Endometrial microvascular endothelial cells (primary cell): Measurements from ENCODE around the gene TMEM184A. TPM values are rescaled to one million over a fixed set of nuclear protein-coding genes. Genes with fewer than 3 reads are reported as not detected.
"Not testable (repeated sequence)": the region's sequence is repeated elsewhere in the genome, so short reads cannot be mapped to it uniquely, and the experiment has no call there.

Source experiments
- in situ Hi-C: cut with HindIII; loops from 2 replicates; pipeline ENCODE4 v1.10.0; 2017; ENCODE audit warnings: low sequenced_read_pairs, low pct_unique_long_range_greater_than_20kb; ENCODE audit errors: inconsistent ontology term
- total RNA-seq: library from RNA; depleted of rRNA; stranded (reverse); fragments of >200 nt; gene quantifications from one replicate; pipeline ENCODE4 v1.2.3, GENCODE V29; 2015; ENCODE audit errors: inconsistent ontology term

The TMEM184A gene
- total RNA-seq, 1 donor from 2014 or later: not detected

DNA sequence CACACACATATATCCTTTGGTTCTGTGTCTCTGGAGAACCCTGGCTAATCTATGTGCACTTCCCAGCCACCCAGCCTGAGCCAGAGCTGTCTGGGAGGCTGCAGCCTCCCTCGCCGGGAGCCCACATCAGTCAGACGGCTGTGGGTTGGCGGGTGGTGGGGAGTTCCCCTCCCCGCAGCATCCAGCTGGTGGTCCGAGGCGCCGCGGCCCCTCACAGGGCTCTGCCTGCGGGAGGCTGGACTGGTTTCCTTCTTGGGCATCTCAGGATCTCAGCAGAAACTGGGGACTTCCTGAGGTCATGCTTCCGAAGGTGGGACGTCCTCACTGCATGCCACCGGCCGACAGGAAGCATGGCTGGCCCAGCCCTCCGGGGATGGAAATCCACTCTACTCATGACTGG is 35.9 kb upstream of the TMEM184A start:
- in situ Hi-C loops: no loop called here

DNA sequence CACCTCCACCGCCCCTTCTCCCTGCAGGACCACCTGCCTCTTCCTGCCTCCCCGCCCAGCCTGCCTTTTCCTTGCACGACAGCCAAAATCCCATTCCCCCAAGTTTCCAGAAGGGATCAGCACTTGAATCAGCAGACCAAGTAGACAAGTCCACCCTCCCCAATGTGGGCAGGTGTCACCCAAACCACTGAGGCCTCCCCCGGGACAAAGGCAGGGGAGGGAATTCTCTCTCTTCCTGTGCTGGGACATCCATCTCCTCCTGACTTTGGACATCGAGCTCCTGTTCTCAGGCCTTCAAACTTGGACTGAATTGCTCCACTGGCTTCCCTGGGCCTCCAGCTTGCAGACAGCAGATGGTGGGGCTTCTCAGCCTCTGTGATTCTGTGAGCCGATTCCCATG is 35.4 kb upstream of the TMEM184A start:
- in situ Hi-C loops: no loop called here

DNA sequence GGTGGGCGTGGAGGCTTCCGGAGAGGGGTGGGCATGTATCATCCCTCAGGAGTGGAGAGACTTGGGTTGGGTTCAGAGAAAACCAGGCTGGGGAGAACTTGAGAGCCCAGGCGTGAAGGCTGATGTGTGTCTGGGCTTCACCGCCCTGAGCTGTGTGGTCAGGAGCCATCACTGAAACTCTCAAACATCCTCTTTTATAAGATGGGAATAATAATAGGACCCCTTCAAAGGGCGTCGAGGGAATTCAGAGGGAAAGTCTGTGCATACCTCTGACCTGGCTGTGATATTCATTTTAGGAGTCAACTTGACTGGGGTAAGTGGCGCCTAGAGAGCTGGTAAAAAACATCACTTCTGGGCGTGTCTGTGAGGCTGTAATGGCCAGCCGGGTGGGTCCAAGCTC is 34.9 kb upstream of the TMEM184A start:
- in situ Hi-C loops: no loop called here

DNA sequence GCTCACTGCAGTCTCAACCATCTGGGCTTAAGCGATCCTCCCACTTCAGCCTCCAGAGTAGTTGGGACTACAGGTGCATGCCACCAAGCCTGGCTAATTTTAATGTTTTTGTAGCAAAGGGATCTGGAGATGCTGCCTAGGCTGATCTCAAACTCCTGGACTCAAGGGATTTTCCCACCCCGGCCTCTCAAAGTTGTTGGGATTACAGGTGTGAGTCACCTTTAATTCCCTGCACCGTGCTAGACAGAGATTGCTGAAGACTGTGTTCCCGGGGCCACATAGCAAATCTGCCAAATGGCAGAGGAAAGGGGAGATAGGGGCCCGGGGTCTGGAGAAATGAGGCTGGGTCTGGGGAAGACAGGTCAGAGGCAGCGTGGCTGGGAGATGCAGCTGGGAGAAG is 34.5 kb upstream of the TMEM184A start:
- in situ Hi-C loops: no loop called here

DNA sequence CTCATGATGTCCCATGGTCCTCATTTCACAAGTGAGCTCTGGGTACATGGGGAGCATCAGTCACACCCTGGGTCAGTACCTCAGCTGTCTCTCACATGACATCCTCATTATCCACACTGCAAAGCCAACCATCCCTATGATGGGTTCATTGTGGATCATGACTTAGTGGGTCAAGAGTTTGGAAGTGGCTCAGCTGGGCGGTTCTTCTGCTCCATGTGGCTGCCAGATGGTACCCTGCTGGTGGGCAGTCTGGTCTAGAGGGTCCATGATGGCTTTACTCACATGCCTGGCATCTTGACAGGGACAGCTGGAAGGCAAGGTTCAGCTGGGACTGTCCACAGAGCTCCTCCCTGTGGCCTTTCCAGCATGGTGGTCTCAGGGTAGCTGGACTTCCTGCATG is 33.0 kb upstream of the TMEM184A start:
- in situ Hi-C loops: no loop called here

DNA sequence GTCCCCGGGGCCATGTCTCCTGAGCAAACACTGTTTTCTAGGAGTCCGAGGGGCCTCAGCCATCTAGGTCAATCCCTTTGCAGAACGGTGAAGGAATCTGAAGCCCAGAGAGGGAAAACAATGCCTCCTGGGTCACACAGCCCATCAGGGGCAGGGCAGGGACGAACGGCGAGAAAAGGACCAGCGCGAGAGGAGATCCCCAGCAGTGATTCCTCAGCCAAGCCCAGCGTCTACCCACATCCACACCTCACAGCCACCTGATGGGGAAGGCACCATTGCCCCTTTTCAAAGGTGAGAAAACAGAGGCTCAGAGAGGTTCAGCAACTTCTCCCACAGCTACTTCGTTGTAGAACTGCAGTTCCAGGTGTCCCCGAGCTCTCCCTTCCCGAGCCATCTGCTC is 31.7 kb upstream of the TMEM184A start:
- in situ Hi-C loops: no loop called here

DNA sequence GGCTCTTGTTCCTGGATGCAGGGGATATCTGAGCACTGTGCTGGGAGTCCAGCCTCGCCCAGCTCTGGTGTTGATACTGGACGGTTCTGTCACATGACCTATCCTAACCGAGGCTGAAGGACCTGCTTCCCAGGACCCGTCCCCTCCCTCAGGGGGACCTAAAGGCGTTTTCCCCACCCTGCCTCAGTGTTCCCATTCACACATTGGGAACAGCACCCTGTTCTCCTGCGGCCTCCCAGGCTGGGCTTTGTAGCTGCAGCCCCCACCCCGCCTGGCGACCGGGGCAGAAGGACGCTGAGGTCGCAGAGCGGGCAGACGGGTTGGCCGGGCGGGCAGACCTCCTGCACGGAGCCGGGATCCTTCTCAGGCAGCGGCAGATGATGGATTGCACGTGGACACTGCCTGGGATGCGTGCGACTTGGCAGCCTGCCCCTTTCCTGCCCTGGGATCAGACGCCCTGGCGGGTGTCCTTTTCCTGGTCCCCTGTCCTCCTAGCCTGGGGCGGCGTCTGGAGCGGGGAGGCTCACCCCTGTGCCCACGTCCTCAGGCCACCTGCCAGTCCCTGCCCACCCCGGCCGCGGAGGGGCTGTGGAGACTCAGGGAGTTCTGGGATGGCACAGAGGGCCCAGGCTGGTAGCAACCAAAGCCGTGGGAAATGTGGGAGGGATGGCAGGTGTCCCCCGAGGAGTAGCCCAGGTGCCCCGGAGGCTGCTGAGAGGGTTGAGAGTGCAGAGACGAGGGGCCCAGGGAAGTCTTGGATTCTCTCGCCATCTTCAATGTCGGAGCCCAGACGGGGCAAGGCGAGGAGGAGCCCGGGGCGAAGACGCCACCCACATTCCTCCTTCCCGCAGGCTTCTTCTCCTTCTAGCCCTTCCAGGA is 31.1 kb upstream of the TMEM184A start:
- in situ Hi-C loops: no loop called here

DNA sequence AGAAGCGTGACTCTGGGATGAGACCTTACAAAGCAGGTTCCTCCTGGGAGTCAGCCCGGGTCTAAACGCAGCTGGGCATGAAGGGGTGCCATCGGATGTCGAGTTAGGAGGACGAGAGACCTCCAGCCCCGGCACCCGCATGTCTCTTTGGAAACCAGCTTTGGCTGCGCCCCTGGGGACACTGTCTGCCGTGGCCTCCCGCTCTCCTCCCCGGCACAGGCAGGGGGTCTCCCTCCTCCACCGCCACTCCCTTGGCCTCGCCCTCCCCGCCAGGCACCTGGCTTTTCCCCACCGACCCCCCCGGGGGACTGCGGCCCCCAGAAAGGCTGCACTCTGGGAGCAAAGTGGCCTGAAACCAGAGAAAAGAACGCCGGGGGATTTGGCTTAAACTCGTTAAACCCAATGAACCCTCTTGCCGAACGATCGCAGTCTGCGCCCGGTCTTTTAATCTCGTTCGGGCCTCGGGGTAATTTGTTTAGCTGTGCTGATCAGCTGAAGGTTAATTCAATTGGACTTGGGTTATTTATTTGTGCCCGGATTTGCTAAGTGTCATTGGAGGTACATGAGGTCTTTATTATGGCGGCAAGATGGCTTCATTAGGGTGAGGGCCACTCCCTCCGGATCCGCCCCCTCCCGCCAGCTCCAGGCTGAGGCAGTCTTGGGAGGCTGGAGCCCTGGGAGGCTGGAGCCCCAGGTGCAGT is 30.3 kb upstream of the TMEM184A start:
- in situ Hi-C loops: no loop called here

DNA sequence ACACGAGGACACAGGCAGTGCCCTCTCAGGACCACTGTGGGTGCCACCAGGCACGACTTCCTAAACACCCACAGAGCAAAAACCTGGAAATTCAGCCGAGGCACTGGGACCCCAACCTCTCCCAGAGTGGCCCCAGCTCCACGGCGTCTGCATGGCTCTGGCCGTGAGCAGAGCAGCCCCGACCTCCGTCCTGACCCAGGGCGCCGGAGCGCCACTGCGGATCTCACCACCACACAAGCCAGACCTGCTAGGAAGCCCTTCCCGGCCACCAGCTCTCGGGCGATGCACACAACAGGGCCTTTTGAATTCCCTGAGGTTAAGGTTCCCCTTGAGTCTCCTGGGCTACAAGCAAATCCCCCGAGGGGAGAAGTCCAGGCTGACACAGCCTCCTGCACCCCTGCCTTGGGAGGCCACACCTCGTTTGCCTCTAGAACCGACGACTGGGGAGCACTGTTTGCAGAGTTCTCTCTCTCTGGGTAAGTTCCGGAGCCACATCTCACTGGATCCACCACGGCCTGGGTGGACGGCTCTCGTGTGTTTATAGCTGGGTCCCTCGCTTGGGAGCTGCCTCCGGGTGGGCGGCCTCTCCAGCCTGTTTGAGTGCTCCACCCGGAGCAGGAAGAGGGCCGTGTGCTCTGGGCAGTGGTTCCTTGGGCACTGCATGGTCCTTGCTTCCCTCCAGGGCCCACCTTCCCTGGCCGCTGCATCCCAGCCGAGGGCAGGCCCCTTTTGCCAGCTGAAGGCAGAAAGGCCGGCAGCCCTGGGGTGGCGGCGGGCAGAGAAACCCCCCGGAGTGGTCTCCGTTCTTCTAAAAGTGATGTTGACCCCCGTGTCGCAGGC is 29.4 kb upstream of the TMEM184A start:
- in situ Hi-C loops: no loop called here

DNA sequence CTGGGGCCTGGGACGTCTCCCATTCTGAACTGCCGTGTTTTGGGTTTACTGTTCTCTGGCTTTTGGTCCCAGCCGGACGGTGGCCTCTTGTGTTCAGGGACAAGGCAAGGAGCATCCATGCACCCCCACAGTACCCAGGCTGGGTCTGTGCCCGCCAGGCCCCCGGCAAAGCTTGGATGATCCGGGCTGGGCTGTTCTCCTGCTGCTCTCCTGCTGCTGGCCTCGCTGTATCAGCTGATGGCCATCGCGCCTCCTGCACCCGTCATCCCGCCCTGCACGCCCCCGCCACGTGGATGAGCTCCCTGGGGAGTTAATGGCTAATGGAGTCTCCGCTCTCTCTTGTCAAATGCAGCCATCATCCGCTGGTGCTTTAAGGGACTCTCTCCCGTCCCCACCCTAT is 28.7 kb upstream of the TMEM184A start:
- in situ Hi-C loops: no loop called here

DNA sequence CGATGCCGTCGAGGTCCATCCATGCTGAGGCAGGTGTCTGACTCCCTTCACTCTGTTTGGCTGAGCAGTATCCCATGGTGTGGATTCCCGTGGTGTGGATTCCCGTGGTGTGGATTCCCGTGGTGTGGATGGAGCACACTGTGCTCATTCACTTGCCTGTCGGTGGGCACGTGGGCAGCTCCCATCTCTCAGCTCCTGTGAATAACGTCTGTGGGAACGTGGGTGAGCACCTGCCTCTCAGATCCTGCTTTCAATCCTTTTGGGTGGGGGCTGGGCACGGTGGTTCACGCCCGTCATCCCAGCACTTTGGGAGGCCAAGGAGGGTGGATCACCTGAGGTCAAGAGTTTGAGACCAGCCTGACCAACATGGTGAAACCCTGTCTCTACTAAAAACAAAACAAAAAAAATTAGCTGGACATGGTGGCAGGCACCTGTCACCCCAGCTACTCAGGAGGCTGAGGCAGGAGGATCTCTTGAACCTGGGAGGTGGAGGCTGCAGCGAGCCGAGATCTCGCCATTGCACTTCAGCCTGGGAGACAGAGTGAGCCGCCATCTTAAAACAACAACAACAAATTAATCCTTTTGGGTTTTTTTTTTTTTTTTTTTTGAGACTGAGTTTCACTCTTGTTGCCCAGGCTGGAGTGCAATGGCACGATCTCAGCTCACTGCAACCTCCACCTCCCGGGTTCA is 27.4 kb upstream of the TMEM184A start:
- in situ Hi-C loops: not testable (repeated sequence)

DNA sequence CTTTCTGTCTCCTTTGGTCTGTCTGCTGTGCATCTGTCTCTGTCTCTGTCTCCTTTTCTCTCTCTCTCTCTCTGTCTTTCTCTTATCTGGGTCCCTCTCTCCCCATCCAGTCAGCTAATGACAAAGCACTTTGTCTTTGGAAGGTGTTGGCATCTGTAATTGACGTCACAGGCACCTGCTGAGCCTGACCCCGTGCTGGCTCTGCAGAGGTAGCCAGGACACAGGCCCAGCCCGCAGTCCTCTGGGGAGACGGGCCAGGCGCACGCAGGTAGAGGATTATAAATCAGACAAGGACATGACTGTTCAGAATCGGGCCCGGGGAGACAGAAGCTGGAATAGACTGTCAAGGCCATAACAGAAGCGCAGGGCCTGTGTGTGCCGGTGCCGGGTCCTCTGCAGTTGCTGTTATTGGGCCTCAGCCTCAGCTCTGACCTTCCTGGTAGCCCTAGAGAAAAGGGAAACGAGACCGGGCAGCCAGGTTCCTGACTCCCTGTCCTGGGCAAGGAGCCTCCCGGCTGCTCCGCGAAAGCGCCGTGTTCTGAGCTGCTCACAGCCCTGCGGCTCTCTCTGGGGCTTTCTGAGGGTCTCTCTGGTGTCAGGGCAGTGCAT is 24.5 kb upstream of the TMEM184A start:
- in situ Hi-C loops: no loop called here

DNA sequence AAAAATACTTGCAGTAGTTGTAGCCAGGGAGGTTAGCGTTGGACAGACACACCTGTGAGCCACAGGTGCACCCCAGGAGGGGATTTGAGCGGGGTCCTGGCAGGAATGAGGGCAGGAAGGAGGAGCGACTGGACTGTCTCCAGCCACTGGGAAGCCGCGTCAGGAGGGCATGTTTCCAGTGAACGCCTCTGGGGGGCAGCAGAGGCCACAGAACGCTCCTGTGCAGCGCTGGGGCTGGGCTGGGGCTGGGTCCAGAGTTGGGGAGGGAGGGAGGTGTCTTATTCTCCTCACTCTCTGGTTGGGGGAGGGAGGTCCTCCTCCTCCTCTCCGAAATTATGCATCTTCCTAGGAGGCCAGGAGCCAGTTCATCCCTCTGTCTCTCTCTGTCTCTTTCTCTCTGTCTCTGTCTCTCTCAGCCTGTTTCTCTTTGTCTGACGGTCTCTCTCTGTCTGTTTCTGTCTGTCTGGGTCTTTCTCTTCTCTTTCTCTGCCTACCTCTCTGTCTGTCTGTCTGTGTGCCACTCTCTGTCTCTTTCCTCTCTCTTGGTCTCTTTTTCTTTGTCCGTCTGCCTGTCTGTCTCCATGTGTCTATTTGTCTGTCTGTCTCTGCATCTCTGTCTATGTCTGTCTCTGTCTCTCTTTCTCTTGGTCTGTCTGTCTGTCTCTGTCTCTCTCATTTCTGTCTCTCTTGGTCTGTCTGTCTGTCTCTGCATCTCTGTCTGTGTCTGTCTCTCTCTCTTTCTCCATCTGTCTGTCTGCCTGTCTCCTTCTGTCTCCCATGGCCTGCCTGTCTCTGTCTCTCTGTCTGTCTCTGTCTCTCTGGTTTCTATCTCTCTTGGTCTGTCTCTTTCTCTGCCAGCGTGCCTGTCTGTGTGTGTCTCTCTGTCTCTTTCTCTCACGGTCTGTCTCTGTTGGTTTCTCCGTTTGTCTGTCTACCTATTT is 23.7 kb upstream of the TMEM184A start:
- in situ Hi-C loops: no loop called here

DNA sequence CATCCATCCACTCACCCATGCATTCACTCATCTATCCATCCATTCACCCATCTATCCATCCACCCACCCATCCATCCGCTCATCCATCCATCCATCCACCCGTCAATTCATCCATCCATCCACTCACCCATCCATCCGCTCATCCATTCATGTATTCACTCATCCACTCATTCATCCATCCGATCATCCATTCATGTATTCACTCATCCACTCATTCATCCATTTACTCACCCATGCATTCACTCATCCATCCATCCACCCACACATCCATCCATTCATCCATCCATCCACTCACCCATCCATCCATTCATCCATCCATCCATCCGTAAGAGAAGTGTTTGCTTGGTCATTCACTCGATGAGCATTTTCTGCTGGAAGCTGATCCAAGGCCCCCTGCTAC is 22.5 kb upstream of the TMEM184A start:
- in situ Hi-C loops: no loop called here

DNA sequence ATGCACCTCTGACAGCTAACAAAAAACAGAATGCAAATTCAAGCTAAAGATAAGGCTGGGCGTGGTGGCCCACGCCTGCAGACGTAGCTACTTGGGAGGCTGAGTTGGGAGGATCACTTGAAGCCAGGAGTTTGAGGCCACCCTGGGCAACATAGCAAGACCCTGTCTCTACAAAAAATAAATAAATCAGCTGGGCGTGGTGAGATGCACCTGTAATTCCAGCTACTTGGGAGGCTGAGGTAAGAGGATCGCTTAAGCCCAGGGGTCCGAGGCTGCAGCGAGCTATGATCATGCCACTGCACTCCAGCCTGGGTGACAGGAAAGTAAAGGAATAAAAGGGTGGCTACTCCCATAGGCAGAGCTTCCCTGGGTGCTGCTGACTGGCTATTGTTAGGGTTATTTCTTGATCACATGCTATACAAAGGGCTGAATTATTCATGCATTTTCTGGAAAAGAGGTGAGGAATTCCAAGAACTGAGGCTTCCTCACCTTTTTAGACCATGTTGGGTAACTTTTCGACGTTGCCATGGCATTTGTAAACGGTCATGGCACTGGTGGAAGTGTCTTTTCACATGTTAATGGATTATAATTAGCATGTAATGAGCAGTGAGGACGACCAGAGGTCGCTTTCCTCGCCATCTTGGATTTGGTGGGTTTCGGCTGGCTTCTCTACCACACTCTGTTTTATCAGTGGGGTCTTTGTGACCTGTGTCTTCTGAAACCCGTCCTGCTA is 20.7 kb upstream of the TMEM184A start:
- in situ Hi-C loops: no loop called here

DNA sequence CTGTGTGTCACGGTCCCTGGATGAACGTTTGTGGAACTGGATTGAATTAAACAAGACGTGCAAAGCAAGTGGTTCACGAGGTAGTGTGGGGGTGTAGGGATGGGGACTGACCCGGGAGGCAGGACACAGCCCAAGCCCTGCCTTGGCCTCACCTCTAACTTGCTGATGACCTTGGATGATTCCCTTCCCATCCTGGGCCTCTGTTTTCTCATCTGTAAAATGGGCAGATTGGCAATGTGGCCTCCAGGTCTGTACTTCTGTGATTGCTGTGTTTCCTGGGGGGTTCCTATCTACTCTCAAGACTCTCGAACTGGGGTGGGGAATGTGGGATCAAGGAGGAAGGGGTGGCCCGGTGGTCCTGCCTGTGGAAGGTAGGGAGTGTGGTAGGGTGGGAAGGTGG is 19.8 kb upstream of the TMEM184A start:
- in situ Hi-C loops: no loop called here
